Activated naive CD4-positive, alpha-beta T cell treated with anti-CD3 and anti-CD28 coated beads, Interleukin-2, amount 50 U/mL, for 24 hours (primary cell): ENCODE data around the gene MOSMO.
"Not testable (repeated sequence)": the region's sequence is repeated elsewhere in the genome, so short reads cannot be mapped to it uniquely, and the experiment has no call there.

Source experiments
- H3K27ac Mint-ChIP-seq: one replicate; pipeline ENCODE4 v1.8.0; 2021; ENCODE audit warnings: mild to moderate bottlenecking, mixed read lengths
- H3K27me3 Mint-ChIP-seq: one replicate; pipeline ENCODE4 v1.8.0; 2021; ENCODE audit warnings: mixed read lengths
- H3K36me3 Mint-ChIP-seq: one replicate; pipeline ENCODE4 v1.8.0; 2021; ENCODE audit warnings: mixed read lengths
- H3K4me1 Mint-ChIP-seq: one replicate; pipeline ENCODE4 v1.8.0; 2021; ENCODE audit warnings: mixed read lengths
- H3K4me3 Mint-ChIP-seq: one replicate; pipeline ENCODE4 v1.8.0; 2021; ENCODE audit warnings: mild to moderate bottlenecking, mixed read lengths
- H3K9me3 Mint-ChIP-seq: one replicate; pipeline ENCODE4 v1.8.0; 2021; ENCODE audit warnings: mixed read lengths

The MOSMO gene

DNA sequence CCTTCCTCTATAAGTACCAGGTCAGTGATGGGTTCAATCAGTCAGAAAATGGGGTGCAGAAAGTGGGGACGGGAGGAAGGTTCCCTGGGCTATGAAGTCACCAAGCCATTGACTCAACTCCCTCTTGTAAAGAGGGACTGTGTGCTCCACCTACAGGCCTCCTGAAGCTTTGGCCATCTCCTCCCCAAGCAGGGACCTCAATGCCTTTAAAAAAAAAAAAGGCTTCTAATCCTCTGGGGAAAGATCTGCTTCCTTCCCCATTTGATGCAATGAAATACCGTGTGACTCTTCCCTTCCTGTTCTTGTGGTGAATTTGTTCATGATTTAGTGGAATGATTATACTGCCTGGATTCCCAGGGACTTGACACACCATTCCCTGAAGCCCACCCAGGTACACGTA, 115.2 kb downstream of the MOSMO start:
- H3K4me1 Mint-ChIP-seq: no peaks in the 10 kb centered on the region
- H3K4me3 Mint-ChIP-seq: no peak overlapping the region
- no peak overlapping the region for H3K27ac Mint-ChIP-seq
- H3K36me3 Mint-ChIP-seq: no peaks in the 10 kb centered on the region
- no peaks in the 10 kb centered on the region for H3K9me3 Mint-ChIP-seq
- no peaks in the 10 kb centered on the region for H3K27me3 Mint-ChIP-seq

DNA sequence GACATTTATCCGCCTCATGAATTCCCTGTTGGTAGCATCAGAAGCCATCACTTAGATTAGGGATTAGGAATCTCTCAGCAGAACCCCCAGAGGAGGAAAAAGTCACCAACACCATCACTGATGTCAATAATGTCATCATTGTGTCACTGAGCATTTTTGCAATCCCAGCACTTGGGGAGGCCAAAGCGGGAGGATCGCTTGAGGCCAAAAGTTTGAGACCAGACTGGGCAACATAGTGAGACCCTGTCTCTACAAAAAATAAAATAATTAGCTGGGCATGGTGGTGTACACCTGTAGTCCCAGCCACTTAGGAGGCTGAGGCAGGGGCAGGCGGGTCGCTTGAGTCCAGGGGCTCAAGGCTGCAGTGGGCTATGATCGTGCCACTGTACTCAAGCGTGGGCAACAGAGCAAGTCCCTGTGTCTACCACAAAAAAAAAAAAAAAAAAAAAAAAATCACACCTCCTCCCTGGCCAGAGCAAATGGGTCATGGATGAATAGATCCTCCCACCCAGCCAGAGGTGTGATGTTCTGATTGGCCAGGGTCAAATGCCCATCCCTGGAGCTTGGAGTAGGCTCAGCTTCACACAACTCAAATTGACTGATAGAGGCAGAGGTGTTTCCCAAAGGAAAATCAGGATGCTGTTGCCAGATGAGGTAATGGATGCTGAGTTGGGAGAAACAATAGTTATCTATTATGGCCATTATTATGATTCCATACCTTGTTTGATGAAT, 116.0 kb downstream of the MOSMO start:
- no peaks in the 10 kb centered on the region for H3K9me3 Mint-ChIP-seq
- H3K27me3 Mint-ChIP-seq: no peaks in the 10 kb centered on the region
- no peaks in the 10 kb centered on the region for H3K36me3 Mint-ChIP-seq
- H3K4me3 Mint-ChIP-seq: no peak overlapping the region
- no peak overlapping the region for H3K27ac Mint-ChIP-seq
- no peaks in the 10 kb centered on the region for H3K4me1 Mint-ChIP-seq

DNA sequence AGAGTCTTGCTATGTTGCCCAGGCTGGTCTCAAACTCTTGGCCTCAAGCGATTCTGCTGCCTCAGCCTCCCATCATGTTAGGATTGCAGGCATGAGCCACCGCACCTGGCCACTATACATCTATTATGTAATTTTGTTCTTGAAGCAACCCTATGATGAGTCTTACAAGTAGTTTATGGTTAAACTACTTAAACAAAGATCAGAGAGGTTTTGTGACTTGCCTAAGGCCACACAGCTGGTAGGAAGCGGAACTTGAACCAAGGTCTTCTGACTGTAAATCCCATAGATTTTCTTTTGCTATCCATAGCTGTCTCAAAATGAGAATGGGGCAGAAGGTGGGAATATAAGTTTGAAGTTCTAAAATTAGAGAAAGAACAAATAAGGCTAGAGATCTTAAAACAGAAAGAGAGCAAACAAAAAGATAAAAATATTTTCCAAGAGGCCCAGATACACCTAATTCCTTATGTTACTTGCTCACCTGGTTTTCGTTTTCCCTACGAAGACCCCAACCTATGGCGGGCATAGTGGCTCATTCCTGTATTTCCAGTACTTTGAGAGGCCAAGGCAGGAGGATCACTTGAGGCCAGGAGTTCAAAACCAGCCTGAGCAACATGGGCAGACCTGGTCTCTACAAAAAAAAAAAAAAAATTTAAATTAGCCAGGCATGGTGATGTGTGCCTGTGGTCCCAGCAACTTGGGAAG, 116.8 kb downstream of the MOSMO start:
- no peak overlapping the region for H3K27ac Mint-ChIP-seq
- H3K4me1 Mint-ChIP-seq: no peaks in the 10 kb centered on the region
- H3K4me3 Mint-ChIP-seq: no peak overlapping the region
- H3K9me3 Mint-ChIP-seq: no peaks in the 10 kb centered on the region
- no peaks in the 10 kb centered on the region for H3K36me3 Mint-ChIP-seq
- no peaks in the 10 kb centered on the region for H3K27me3 Mint-ChIP-seq

DNA sequence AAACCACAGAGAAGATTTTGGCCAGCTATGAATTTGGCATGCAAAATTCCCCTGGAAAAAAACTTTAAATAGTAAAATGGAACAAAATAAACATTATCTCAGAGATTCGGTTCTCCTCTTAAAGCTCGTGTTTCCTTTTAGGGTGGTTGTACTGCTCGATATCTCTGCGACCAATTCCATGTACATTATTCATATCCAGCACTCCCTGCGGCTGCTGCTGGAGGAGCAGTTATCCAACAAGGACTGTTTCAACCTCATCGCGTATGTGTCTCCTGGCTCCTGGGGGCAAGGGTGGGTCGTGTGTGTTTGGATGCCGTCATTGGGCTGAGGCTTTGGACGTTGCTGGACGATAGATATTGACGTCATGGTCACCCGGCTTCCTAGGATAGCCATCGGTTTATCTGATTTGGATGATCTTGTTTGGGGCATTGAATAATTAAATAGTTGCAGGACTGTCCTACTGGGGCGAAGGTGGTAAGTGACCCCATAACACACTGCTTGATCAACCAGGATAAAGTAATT, 118.2 kb downstream of the MOSMO start:
- Mint-ChIP-seq H3K36me3 (no peaks in the 10 kb centered on the region), H3K4me3 (no peak overlapping the region), H3K4me1 (no peaks in the 10 kb centered on the region), H3K27ac (no peak overlapping the region), H3K27me3 (no peaks in the 10 kb centered on the region), H3K9me3 (no peaks in the 10 kb centered on the region)

DNA sequence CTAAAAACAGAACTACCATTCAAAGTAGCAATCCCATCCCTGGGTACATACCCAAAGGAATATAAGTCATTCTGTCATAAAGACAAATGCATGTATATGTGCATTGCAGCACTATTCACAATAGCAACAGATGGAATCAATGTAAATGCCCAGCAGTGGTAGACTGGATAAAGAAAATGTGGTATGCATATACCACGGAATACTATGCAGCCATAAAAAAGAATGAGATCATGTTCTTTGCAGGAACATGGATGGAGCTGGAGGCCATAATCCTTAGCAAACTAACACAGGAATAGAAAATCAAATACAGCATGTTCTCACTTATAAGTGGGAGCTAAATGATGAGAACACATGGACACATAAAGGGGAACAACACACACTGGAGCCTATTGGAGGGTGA, 120.6 kb downstream of the MOSMO start:
- not testable (repeated sequence) for H3K27me3 Mint-ChIP-seq, H3K9me3 Mint-ChIP-seq, H3K4me3 Mint-ChIP-seq, H3K4me1 Mint-ChIP-seq, H3K36me3 Mint-ChIP-seq, H3K27ac Mint-ChIP-seq

DNA sequence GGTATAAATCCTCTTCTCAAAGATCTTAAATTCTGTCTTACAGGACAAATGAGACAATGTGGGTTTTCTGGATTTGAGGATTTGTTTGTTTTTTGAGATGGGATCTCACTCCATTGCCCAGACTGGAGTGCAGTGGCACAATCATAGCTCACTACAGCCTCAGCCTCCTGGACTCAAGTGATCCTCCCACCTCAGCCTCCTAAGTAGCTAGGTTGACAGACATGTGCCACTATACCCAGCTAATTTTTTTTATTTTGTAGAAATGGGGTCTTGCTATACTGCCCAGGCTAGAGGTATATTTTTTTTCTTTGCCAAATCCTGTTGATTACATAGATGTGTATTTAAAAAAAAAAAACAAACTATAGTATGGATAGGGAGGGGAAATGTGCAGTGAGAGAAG, 122.6 kb downstream of the MOSMO start:
- Mint-ChIP-seq H3K9me3 (no peaks in the 10 kb centered on the region), H3K27me3 (no peaks in the 10 kb centered on the region), H3K4me3 (no peak overlapping the region), H3K27ac (no peak overlapping the region), H3K4me1 (no peaks in the 10 kb centered on the region), H3K36me3 (no peaks in the 10 kb centered on the region)

DNA sequence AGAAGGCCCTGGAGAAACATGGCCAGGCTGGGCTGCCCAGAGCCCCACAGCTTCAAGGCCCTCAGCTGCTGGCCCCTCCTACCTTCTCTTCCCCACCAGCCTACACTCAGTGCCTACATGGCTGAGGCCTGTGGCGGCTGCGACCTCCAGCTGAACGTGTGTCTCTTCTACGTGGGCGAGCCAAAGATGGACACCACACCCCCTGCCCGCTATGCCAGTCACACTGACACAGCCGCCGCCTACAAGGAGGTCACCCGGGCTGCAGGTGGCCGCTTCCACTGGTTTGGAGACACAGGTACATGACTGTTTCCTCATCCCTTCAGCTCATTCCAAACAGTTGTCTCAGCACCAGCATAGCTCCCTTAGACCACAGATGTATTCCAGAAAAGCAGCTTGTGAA, 124.9 kb downstream of the MOSMO start:
- Mint-ChIP-seq H3K36me3 (no peaks in the 10 kb centered on the region), H3K27ac (no peak overlapping the region), H3K4me3 (no peak overlapping the region), H3K9me3 (no peaks in the 10 kb centered on the region), H3K27me3 (no peaks in the 10 kb centered on the region), H3K4me1 (no peaks in the 10 kb centered on the region)
